ENCODE data around the gene TMEM252.

DNA sequence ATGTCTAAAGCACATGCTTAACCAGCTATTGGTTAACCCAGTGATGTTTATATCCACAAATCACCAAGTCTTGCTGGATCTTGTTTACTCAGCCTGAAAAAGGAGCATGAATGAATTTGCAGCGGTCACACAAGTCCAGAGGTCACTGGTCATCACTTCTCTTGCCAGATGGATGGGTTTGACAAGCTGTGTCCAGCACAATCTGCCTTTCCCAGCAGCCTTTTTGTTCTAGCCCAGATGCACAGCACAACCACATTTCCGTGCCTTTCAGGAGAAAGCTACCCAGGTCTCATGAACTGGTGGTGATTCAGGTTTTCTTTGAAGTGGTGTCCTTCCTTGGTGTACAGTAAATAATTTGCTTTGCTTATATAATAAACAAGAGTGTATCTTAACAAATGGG lies 32.1 kb downstream of the TMEM252 start:
- TF ChIP-seq POLR2A (IDR thresholded peaks at IDR 0.05), result no peak
- TF ChIP-seq, protein P1, sequence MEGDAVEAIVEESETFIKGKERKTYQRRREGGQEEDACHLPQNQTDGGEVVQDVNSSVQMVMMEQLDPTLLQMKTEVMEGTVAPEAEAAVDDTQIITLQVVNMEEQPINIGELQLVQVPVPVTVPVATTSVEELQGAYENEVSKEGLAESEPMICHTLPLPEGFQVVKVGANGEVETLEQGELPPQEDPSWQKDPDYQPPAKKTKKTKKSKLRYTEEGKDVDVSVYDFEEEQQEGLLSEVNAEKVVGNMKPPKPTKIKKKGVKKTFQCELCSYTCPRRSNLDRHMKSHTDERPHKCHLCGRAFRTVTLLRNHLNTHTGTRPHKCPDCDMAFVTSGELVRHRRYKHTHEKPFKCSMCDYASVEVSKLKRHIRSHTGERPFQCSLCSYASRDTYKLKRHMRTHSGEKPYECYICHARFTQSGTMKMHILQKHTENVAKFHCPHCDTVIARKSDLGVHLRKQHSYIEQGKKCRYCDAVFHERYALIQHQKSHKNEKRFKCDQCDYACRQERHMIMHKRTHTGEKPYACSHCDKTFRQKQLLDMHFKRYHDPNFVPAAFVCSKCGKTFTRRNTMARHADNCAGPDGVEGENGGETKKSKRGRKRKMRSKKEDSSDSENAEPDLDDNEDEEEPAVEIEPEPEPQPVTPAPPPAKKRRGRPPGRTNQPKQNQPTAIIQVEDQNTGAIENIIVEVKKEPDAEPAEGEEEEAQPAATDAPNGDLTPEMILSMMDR (IDR thresholded peaks at IDR 0.05), result no peak

All from right lobe of liver (tissue), 4 donors.